ENCODE results near the gene AUP1.
A peak's percentile ranks its signal among the peaks of the same experiment; 100 is the strongest.

The AUP1 gene

GRCh38 chr2:74538881-74539339 is 9.4 kb upstream of the AUP1 start:
- peak; percentile 73 for DNase-seq (ENCODE audit: low spot score)
- in situ Hi-C loops (cut with MboI; ENCODE audit: low pct_unique_long_range_greater_than_20kb, low sequenced_read_pairs, unreplicated experiment): no loop called here
- TF ChIP-seq CTCF (IDR thresholded peaks at IDR 0.05; ENCODE audit: extremely low read depth, insufficient read depth, missing control alignments): no peak

- in situ Hi-C loops (cut with MboI; ENCODE audit: low pct_unique_long_range_greater_than_20kb, low sequenced_read_pairs, unreplicated experiment): no loop called here
- no peak for TF ChIP-seq CTCF (IDR thresholded peaks at IDR 0.05; ENCODE audit: extremely low read depth, insufficient read depth, missing control alignments)
- DNase-seq (ENCODE audit: low spot score): no peak
Observed at GRCh38 chr2:74537140-74537539, 7.6 kb upstream of the AUP1 start.

- no peak for TF ChIP-seq CTCF (IDR thresholded peaks at IDR 0.05; ENCODE audit: extremely low read depth, insufficient read depth, missing control alignments)
- DNase-seq (ENCODE audit: low spot score): no peak
- in situ Hi-C loops (cut with MboI; ENCODE audit: low pct_unique_long_range_greater_than_20kb, low sequenced_read_pairs, unreplicated experiment): no loop called here
Observed at GRCh38 chr2:74536166-74536950, 6.9 kb upstream of the AUP1 start.

- in situ Hi-C loops (cut with MboI; ENCODE audit: low pct_unique_long_range_greater_than_20kb, low sequenced_read_pairs, unreplicated experiment): no loop called here
- no peak for TF ChIP-seq CTCF (IDR thresholded peaks at IDR 0.05; ENCODE audit: extremely low read depth, insufficient read depth, missing control alignments)
- DNase-seq (ENCODE audit: low spot score): no peak
Observed at GRCh38 chr2:74535440-74535965, 6.0 kb upstream of the AUP1 start.

- TF ChIP-seq CTCF (IDR thresholded peaks at IDR 0.05; ENCODE audit: extremely low read depth, insufficient read depth, missing control alignments): no peak
- no peak for DNase-seq (ENCODE audit: low spot score)
- in situ Hi-C loops (cut with MboI; ENCODE audit: low pct_unique_long_range_greater_than_20kb, low sequenced_read_pairs, unreplicated experiment): no loop called here
Observed at GRCh38 chr2:74534411-74534810, 4.9 kb upstream of the AUP1 start.

GRCh38 chr2:74533464-74533863 is 4.0 kb upstream of the AUP1 start:
- in situ Hi-C loops (cut with MboI; ENCODE audit: low pct_unique_long_range_greater_than_20kb, low sequenced_read_pairs, unreplicated experiment): no loop called here
- no peak for DNase-seq (ENCODE audit: low spot score)
- TF ChIP-seq CTCF (IDR thresholded peaks at IDR 0.05; ENCODE audit: extremely low read depth, insufficient read depth, missing control alignments): no peak
